Lower leg skin (tissue), 4 donors: ENCODE measurements around the gene TXNDC2. TPM values are rescaled to one million over a fixed set of nuclear protein-coding genes. Genes with fewer than 3 reads are reported as not detected.

Experiments used
- DNase-seq, 2 donors: peaks; one replicate each; pipeline ENCODE4 v3.0.0-alpha.2; 2019; ENCODE audit warnings: low spot score in 2 of 2
- H3K4me3 ChIP-seq: fragments of 200-600 bp; sonication (generic); 2 replicates; pipeline ENCODE4 v1.5.1; 2017; ENCODE audit warnings: mild to moderate bottlenecking, low read depth; ENCODE audit not compliant: poor library complexity, severe bottlenecking
- POLR2A ChIP-seq, 2 donors: fragments of 450-650 bp; IDR thresholded peaks; one replicate each; pipeline ENCODE4 v1.6.1; 2016 to 2017; ENCODE audit warnings: antibody characterized with exemption in 2 of 2, mild to moderate bottlenecking in 1 of 2, moderate library complexity in 1 of 2
- WGBS, 2 donors: methylation state at CpG; one replicate each; pipeline ENCODE4 v1.1.5; 2018; 5-methylcytosine and 5-hydroxymethylcytosine counted together
- intact Hi-C: fragments of 100-400 bp; cut with DNase I; formaldehyde crosslinking; loops from one replicate; pipeline ENCODE4 v1.15.0; 2023; ENCODE audit warnings: low total_unique reads
- total RNA-seq, 4 donors: library from RNA; depleted of rRNA; stranded (reverse); fragments of >200 nt; gene quantifications; one replicate each; pipeline ENCODE4 v1.1.0, GENCODE V29; 2016
- TF ChIP-seq, protein P1 (sequence below), 3 donors: fragments of 450-650 bp; IDR thresholded peaks; one replicate each; pipeline ENCODE4 v1.5.1; 2016; ENCODE audit warnings: antibody characterized with exemption in 3 of 3, mild to moderate bottlenecking in 3 of 3, moderate library complexity in 2 of 3

TXNDC2 gene
- total RNA-seq, 4 donors from 2014 or later = 0.06 TPM; not detected in 3

DNA sequence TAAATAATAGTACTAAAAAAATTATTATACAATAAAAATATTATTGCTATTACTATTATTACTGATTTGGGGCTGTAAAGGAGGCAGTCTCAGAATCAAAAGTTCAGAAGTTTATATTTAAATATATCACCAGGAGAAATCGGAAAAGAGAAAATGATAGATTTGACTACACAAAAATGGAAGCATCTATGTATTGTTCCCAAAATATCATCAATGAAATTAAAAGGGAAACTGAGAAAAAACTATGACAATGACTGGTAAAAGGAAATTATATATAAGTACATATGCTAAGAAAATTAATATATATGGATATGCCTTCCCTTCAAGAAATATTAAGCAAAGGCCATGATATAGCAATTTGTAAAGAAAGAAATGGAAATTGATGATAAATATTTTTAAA lies 7.7 kb upstream of the TXNDC2 start:
- no peak for TF ChIP-seq POLR2A (IDR thresholded peaks at IDR 0.05)
- TF ChIP-seq, protein P1, sequence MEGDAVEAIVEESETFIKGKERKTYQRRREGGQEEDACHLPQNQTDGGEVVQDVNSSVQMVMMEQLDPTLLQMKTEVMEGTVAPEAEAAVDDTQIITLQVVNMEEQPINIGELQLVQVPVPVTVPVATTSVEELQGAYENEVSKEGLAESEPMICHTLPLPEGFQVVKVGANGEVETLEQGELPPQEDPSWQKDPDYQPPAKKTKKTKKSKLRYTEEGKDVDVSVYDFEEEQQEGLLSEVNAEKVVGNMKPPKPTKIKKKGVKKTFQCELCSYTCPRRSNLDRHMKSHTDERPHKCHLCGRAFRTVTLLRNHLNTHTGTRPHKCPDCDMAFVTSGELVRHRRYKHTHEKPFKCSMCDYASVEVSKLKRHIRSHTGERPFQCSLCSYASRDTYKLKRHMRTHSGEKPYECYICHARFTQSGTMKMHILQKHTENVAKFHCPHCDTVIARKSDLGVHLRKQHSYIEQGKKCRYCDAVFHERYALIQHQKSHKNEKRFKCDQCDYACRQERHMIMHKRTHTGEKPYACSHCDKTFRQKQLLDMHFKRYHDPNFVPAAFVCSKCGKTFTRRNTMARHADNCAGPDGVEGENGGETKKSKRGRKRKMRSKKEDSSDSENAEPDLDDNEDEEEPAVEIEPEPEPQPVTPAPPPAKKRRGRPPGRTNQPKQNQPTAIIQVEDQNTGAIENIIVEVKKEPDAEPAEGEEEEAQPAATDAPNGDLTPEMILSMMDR (IDR thresholded peaks at IDR 0.05) = no peak
- intact Hi-C loops = no loop called here
- no peak for DNase-seq
- WGBS, 2 donors = 95% methylated on average over 1 of the region's 1 CpG
- H3K4me3 ChIP-seq = no peak overlapping the region

GRCh38 chr18:9878783-9879242 lies 7.0 kb upstream of the TXNDC2 start:
- DNase-seq = no peak
- 91 to 98% methylated on average over 6 of the region's 6 CpGs for WGBS, 2 donors
- TF ChIP-seq POLR2A (IDR thresholded peaks at IDR 0.05) = no peak
- TF ChIP-seq, protein P1 (IDR thresholded peaks at IDR 0.05) = no peak
- H3K4me3 ChIP-seq = no peak overlapping the region
- intact Hi-C loops = no loop called here

GRCh38 chr18:9884090-9884489 lies 1.7 kb upstream of the TXNDC2 start:
- intact Hi-C loops = no loop called here
- no peak for TF ChIP-seq POLR2A (IDR thresholded peaks at IDR 0.05)
- no peak overlapping the region for H3K4me3 ChIP-seq
- DNase-seq = no peak
- WGBS, 2 donors = 91% methylated on average over 6 of the region's 6 CpGs

DNA sequence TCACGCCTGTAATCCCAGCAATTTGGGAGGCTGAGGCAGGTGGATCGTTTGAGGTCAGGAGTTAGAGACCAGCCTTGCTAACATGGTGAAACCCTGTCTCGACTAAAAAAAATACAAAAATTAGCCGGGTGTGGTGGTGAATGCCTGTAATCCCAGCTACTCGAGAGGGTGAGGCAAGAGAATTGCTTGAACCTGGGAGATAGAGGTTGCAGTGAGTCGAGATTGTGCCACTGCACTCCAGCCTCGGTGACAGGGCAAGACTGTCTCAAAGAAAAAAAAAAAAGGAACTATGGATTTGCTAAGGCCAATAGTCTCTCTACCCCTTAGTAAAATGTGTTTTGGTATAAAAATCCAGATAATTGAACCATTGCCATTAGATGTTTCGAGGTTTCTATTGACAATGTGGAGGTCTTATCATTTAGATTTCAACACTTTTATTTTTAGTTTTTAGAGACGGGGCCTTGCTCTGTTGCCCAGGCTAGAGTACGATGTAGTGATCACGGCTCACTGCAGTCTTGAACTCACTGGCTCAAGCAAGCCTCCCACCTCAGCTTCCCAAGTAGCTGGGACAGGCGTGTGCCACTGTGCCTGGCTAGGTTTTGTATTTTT lies 1.1 kb upstream of the TXNDC2 start:
- no peak overlapping the region for H3K4me3 ChIP-seq
- intact Hi-C loops = no loop called here
- no peak for TF ChIP-seq POLR2A (IDR thresholded peaks at IDR 0.05)
- TF ChIP-seq, protein P1 (IDR thresholded peaks at IDR 0.05) = no peak
- WGBS, 2 donors = 91% methylated on average over 12 of the region's 12 CpGs
- no peak for DNase-seq

- WGBS, 2 donors = 96 to 99% methylated on average over 3 of the region's 3 CpGs
- intact Hi-C loops = no loop called here
- H3K4me3 ChIP-seq = no peak overlapping the region
- TF ChIP-seq, protein P1 (IDR thresholded peaks at IDR 0.05) = no peak
- DNase-seq = no peak
These were observed 204 bp downstream of the TXNDC2 start for GRCh38 chr18:9886005-9886348.

- intact Hi-C loops = no loop called here
- TF ChIP-seq, protein P1 (IDR thresholded peaks at IDR 0.05) = no peak
- no peak for TF ChIP-seq POLR2A (IDR thresholded peaks at IDR 0.05)
- DNase-seq = no peak
- H3K4me3 ChIP-seq = no peak overlapping the region
- WGBS, 2 donors = 93 to 96% methylated on average over 5 of the region's 5 CpGs
These were observed 2.2 kb downstream of the TXNDC2 start for GRCh38 chr18:9887992-9888391.
